ENCODE measurements around the gene NOS2. TPM values are rescaled to one million over a fixed set of nuclear protein-coding genes. Genes with fewer than 3 reads are reported as not detected.

The NOS2 gene
- total RNA-seq, 1 experiment from 2014 or later = 0.35 TPM

- Mint-ChIP-seq H3K4me1 (peaks cover 0 to 11% of the 10 kb centered on the region in 2 experiments; a peak in 2 of 4 replicates), H3K36me3 (ENCODE audit: insufficient read depth in 1 of 3, low read depth in 3 of 3) (peaks cover 0 to 5% (median 0%) of the 10 kb centered on the region in 3 experiments; a peak in 3 of 7 replicates), H3K4me3 (no peak overlapping the region), H3K27ac (no peak overlapping the region), H3K27me3 (ENCODE audit: low read depth) (no peaks in the 10 kb centered on the region; the same call in 1 of the 2 replicates), H3K9me3 (peaks cover 0 to 2% of the 10 kb centered on the region in 2 experiments; a peak in 1 of 5 replicates)
- no peak overlapping the region for H4K5ac ChIP-seq (ENCODE audit: insufficient read length, low read depth, low read length)
- H3K18ac ChIP-seq (ENCODE audit: insufficient read length, low read depth, low read length) = no peak overlapping the region
- no peak for DNase-seq
- H3K9ac ChIP-seq (ENCODE audit: extremely low read depth, insufficient read length, low read length) = no peak overlapping the region
- no peaks in the 10 kb centered on the region for H3K79me2 ChIP-seq (ENCODE audit: insufficient read depth, low read length)
- H3K4me1 ChIP-seq (ENCODE audit: insufficient read depth, low read length) = no peaks in the 10 kb centered on the region
- H2BK120ac ChIP-seq (ENCODE audit: low read depth, low read length, poor library complexity, severe bottlenecking) = no peak overlapping the region
- H3K4ac ChIP-seq (ENCODE audit: low read depth, low read length) = no peak overlapping the region
- TF ChIP-seq CTCF (conservative IDR thresholded peaks at IDR 0.05) = no peak
- no peaks in the 10 kb centered on the region for H4K20me1 ChIP-seq (ENCODE audit: control insufficient read depth, insufficient read depth, insufficient read length)
- no peaks in the 10 kb centered on the region for H3K79me1 ChIP-seq (ENCODE audit: insufficient read depth, low read depth, low read length, poor library complexity, severe bottlenecking)
- H2BK15ac ChIP-seq (ENCODE audit: low read depth, low read length) = no peak overlapping the region
- no peak overlapping the region for H2BK12ac ChIP-seq (ENCODE audit: insufficient read length, low read depth, low read length)
- H2AFZ ChIP-seq (ENCODE audit: low read length) = no peak overlapping the region
- no peak overlapping the region for H3K23ac ChIP-seq (ENCODE audit: insufficient read length, low read depth, low read length)
- H3K14ac ChIP-seq (ENCODE audit: insufficient read depth, low read length) = no peak overlapping the region
- no peak overlapping the region for H2BK5ac ChIP-seq (ENCODE audit: insufficient read length, low read length)
- no peaks in the 10 kb centered on the region for H3K23me2 ChIP-seq (ENCODE audit: insufficient read length, low read depth, low read length, poor library complexity, severe bottlenecking)
- H3K4me2 ChIP-seq (ENCODE audit: insufficient read depth, insufficient read length, low read length) = no peak overlapping the region
- H3T11ph ChIP-seq (ENCODE audit: low read length) = no peak overlapping the region
- H4K8ac ChIP-seq (replicated peaks; ENCODE audit: insufficient read length, low read depth, low read length) = no peak overlapping the region
- H3K27ac ChIP-seq (ENCODE audit: insufficient read length, low read depth, low read length) = no peak overlapping the region
- no peak overlapping the region for H3K56ac ChIP-seq (ENCODE audit: insufficient read length, low read depth, low read length)
- H4K91ac ChIP-seq (ENCODE audit: insufficient read length, low read depth, low read length) = no peak overlapping the region
- no peak overlapping the region for H2AK5ac ChIP-seq (ENCODE audit: insufficient read length, low read length)
- H3K27me3 ChIP-seq (ENCODE audit: insufficient read depth, low read length) = no peaks in the 10 kb centered on the region
- H2BK20ac ChIP-seq (ENCODE audit: low read depth, low read length, poor library complexity, severe bottlenecking) = no peak overlapping the region
- no peaks in the 10 kb centered on the region for H3K9me3 ChIP-seq (ENCODE audit: control insufficient read depth, low read depth, low read length)
- WGBS (ENCODE audit: extremely low coverage, insufficient read length, low lambda C conversion rate) = no CpG with 5 or more reads among the region's 5 CpGs
These were observed 51.9 kb downstream of the NOS2 start for GRCh38 chr17:27748360-27748825.

Data from H9 (cell line).